ENCODE measurements around the gene FASN. TPM values are rescaled to one million over a fixed set of nuclear protein-coding genes. Genes with fewer than 3 reads are reported as not detected.

Gene FASN
- polyA plus RNA-seq, 1 of the 3 experiments (the other 2 are of a cell fraction): 55.1 TPM

DNA sequence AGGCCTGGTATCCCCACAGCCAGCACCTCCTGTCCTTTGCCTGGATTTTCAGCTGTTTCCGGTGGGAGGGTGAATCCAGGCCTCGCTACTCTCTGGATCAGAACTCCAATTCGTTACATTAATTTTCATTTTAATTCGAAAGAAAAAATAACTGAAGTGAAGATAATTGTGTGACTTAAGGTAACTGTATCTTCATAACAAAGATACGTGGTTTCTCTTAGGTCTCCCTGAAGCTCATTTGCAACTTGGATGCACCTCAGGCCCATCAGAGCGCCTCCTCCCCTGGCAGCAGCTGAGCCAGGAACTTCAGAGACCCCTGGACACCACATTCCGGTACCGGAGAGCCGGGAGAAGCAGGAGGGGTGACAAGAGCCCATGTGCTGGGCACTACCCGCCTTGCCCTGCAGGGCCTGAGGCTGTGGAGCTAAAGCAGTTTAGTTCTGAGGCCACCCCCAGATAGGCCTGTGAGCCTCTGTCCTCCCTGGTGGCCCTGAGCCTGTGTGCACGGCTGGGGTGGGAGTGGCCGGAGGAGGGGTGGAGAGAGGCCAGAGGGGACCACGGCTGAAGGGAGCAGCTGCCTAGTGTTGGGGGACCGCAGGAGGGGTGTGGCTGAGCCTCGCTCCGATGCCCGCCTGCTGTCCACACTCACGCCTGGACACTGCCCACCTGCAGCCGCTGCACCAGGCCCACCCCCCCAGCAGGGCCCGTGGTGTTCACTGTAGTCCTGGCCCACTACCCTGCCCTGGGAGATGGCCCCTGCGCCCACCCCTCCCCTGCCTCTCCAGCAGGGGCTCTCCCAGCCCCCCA lies 21.0 kb downstream of the FASN start:
- H3K36me3 ChIP-seq (replicated peaks in 1 of 2; ENCODE audit: control insufficient read depth in 1 of 2, insufficient read depth in 2 of 2, low read length in 1 of 2): peaks cover 11 to 34% of the 10 kb centered on the region in 2 experiments
- TF ChIP-seq MXI1 (IDR thresholded peaks at IDR 0.05; ENCODE audit: low read depth, low read length) (no peak), JUND (IDR thresholded peaks at IDR 0.05) (no peak), CHD2 (IDR thresholded peaks at IDR 0.05; ENCODE audit: low read length, partially characterized antibody) (no peak), TAF1 (IDR thresholded peaks at IDR 0.05; ENCODE audit: borderline replicate concordance, low read depth, low read length) (no peak), FOSL2 (IDR thresholded peaks at IDR 0.05; ENCODE audit: borderline replicate concordance, low read depth) (no peak), TCF12 (IDR thresholded peaks at IDR 0.05) (no peak), EZH2phosphoT487 (IDR thresholded peaks at IDR 0.05; ENCODE audit: borderline replicate concordance, low read depth) (no peak), RXRA (IDR thresholded peaks at IDR 0.05; ENCODE audit: borderline replicate concordance, low read depth) (no peak), SMC3 (IDR thresholded peaks at IDR 0.05; ENCODE audit: low read depth, low read length) (no peak), POLR2AphosphoS5 (IDR thresholded peaks at IDR 0.05; ENCODE audit: low read depth, low read length) (no peak), MEF2A (IDR thresholded peaks at IDR 0.05; ENCODE audit: borderline replicate concordance, low read depth) (no peak), GABPA (IDR thresholded peaks at IDR 0.05; ENCODE audit: low read depth) (no peak), GATA2 (CRISPR knock-in tag; IDR thresholded peaks at IDR 0.05) (no peak), RCOR1 (IDR thresholded peaks at IDR 0.05; ENCODE audit: low read length) (no peak), FOXM1 (IDR thresholded peaks at IDR 0.05; ENCODE audit: low read depth) (no peak)
- TF ChIP-seq, protein P1, sequence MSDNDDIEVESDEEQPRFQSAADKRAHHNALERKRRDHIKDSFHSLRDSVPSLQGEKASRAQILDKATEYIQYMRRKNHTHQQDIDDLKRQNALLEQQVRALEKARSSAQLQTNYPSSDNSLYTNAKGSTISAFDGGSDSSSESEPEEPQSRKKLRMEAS (IDR thresholded peaks at IDR 0.05; ENCODE audit: low read depth): no peak
- TF ChIP-seq, protein P2, sequence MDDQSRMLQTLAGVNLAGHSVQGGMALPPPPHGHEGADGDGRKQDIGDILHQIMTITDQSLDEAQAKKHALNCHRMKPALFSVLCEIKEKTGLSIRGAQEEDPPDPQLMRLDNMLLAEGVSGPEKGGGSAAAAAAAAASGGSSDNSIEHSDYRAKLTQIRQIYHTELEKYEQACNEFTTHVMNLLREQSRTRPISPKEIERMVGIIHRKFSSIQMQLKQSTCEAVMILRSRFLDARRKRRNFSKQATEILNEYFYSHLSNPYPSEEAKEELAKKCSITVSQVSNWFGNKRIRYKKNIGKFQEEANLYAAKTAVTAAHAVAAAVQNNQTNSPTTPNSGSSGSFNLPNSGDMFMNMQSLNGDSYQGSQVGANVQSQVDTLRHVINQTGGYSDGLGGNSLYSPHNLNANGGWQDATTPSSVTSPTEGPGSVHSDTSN (IDR thresholded peaks at IDR 0.05): no peak
- TF ChIP-seq, protein P3, sequence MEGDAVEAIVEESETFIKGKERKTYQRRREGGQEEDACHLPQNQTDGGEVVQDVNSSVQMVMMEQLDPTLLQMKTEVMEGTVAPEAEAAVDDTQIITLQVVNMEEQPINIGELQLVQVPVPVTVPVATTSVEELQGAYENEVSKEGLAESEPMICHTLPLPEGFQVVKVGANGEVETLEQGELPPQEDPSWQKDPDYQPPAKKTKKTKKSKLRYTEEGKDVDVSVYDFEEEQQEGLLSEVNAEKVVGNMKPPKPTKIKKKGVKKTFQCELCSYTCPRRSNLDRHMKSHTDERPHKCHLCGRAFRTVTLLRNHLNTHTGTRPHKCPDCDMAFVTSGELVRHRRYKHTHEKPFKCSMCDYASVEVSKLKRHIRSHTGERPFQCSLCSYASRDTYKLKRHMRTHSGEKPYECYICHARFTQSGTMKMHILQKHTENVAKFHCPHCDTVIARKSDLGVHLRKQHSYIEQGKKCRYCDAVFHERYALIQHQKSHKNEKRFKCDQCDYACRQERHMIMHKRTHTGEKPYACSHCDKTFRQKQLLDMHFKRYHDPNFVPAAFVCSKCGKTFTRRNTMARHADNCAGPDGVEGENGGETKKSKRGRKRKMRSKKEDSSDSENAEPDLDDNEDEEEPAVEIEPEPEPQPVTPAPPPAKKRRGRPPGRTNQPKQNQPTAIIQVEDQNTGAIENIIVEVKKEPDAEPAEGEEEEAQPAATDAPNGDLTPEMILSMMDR (IDR thresholded peaks at IDR 0.05): no peak
- DNase-seq: no peak
- H3K27me3 ChIP-seq (ENCODE audit: insufficient read depth): no peaks in the 10 kb centered on the region
- H3K79me2 ChIP-seq (ENCODE audit: insufficient read depth): no peaks in the 10 kb centered on the region
- POLR2A ChIA-PET: interaction anchor here (0.6 to 1.2 kb wide), 4 partner anchors 13 to 856 kb away, joined by 3 to 5 read pairs (median 3); no protein-coding TSS in a partner anchor
- H3K9me2 ChIP-seq: no peaks in the 10 kb centered on the region
- H3K9me3 ChIP-seq: no peaks in the 10 kb centered on the region
- H3K4me2 ChIP-seq: no peak overlapping the region
- H3F3A ChIP-seq (replicated peaks; ENCODE audit: insufficient read depth): peaks cover 17% of the 10 kb centered on the region
- no peak overlapping the region for H3K27ac ChIP-seq (ENCODE audit: low read depth in 2 of 2, low read length in 1 of 2)
- H3K4me1 ChIP-seq (ENCODE audit: control insufficient read depth in 1 of 2, insufficient read depth in 2 of 2, low read depth in 1 of 2, low read length in 1 of 2): no peaks in the 10 kb centered on the region
- no peaks in the 10 kb centered on the region for H4K20me1 ChIP-seq (ENCODE audit: insufficient read depth)
- CTCF ChIA-PET: interaction anchor here (0.6 to 2.2 kb wide), 8 partner anchors 13 to 136 kb away, joined by 3 to 14 read pairs (median 4); partner anchors contain the start of gene DCXR
- H3K9ac ChIP-seq: no peak overlapping the region
- WGBS (ENCODE audit: low lambda C conversion rate): 90% methylated on average over 19 of the region's 21 CpGs
- no peak overlapping the region for H3K4me3 ChIP-seq (ENCODE audit: low read depth in 2 of 2, low read length in 1 of 2)
- no peak overlapping the region for H2AFZ ChIP-seq (ENCODE audit: low read depth)
